GM19043 (cell line): ENCODE data around the gene EIF3J.
"Not testable (repeated sequence)": the region's sequence is repeated elsewhere in the genome, so short reads cannot be mapped to it uniquely, and the experiment has no call there.

Experiments
- ATAC-seq: cut with Tn5 transposase; IDR thresholded peaks from one replicate; pipeline ENCODE4 v1.9.1; 2021; ENCODE audit warnings: low read depth; ENCODE audit not compliant: unreplicated experiment

EIF3J gene

GRCh38 chr15:44541282-44541958 is 4.5 kb downstream of the EIF3J start:
- no peak for ATAC-seq

- no peak for ATAC-seq
Observed at GRCh38 chr15:44542596-44542995, 5.6 kb downstream of the EIF3J start.

- ATAC-seq = not testable (repeated sequence)
Observed at GRCh38 chr15:44544745-44545144, 7.8 kb downstream of the EIF3J start.

- no peak for ATAC-seq
Observed at GRCh38 chr15:44545913-44546802, 9.2 kb downstream of the EIF3J start.

GRCh38 chr15:44549152-44549551 is 12.2 kb downstream of the EIF3J start:
- not testable (repeated sequence) for ATAC-seq

- no peak for ATAC-seq
Observed at GRCh38 chr15:44550256-44550655, 13.3 kb downstream of the EIF3J start.

GRCh38 chr15:44550734-44551133 is 13.8 kb downstream of the EIF3J start:
- ATAC-seq = no peak

GRCh38 chr15:44554934-44555723 is 18.2 kb downstream of the EIF3J start:
- no peak for ATAC-seq

- not testable (repeated sequence) for ATAC-seq
Observed at GRCh38 chr15:44560926-44561325, 24.0 kb downstream of the EIF3J start.

- ATAC-seq = no peak
Observed at GRCh38 chr15:44565387-44566154, 28.6 kb downstream of the EIF3J start.

GRCh38 chr15:44566155-44566540 is 29.2 kb downstream of the EIF3J start:
- no peak for ATAC-seq

- ATAC-seq = no peak
Observed at GRCh38 chr15:44568338-44568737, 31.4 kb downstream of the EIF3J start.

- ATAC-seq = no peak
Observed at GRCh38 chr15:44569316-44569715, 32.4 kb downstream of the EIF3J start.

- no peak for ATAC-seq
Observed at GRCh38 chr15:44570361-44570760, 33.4 kb downstream of the EIF3J start.

- ATAC-seq = no peak
Observed at GRCh38 chr15:44573386-44573785, 36.4 kb downstream of the EIF3J start.

GRCh38 chr15:44574734-44575133 is 37.8 kb downstream of the EIF3J start:
- no peak for ATAC-seq

- ATAC-seq = no peak
Observed at GRCh38 chr15:44580105-44580504, 43.2 kb downstream of the EIF3J start.

GRCh38 chr15:44584162-44584749 is 47.3 kb downstream of the EIF3J start:
- ATAC-seq = no peak

GRCh38 chr15:44585633-44586032 is 48.7 kb downstream of the EIF3J start:
- no peak for ATAC-seq

GRCh38 chr15:44588541-44588940 is 51.6 kb downstream of the EIF3J start:
- ATAC-seq = no peak
